K562 (cell line): ENCODE measurements around the gene PSMD14. TPM values are rescaled to one million over a fixed set of nuclear protein-coding genes. Genes with fewer than 3 reads are reported as not detected.

Experiments
- ATF3 ChIP-seq, 2 experiments: fragments of 450-650 bp in 1 of 2; sonication (generic) in 1 of 2; formaldehyde crosslinking in 1 of 2; IDR thresholded peaks in 1 of 2; conservative IDR thresholded peaks in 1 of 2; 2 replicates each; pipeline versions ENCODE4 v1.6.1 to v1.8.1; 2016 to 2023; ENCODE audit warnings: mild to moderate bottlenecking in 2 of 2, moderate library complexity in 2 of 2, inconsistent platforms in 1 of 2, missing genetic modification reagents in 1 of 2
- CCNT2 ChIP-seq: IDR thresholded peaks from 2 replicates; pipeline ENCODE4 v1.6.1; 2011; ENCODE audit warnings: borderline replicate concordance, low read depth, mild to moderate bottlenecking, moderate library complexity, mixed read lengths, low read length; ENCODE audit not compliant: insufficient read length; ENCODE audit errors: extremely low read depth
- E2F5 ChIP-seq: sonication (generic); formaldehyde crosslinking; IDR thresholded peaks from 2 replicates; pipeline ENCODE4 v1.8.0; 2022; ENCODE audit warnings: mild to moderate bottlenecking, missing genetic modification reagents
- NCOA6 ChIP-seq: fragments of 450-650 bp; IDR thresholded peaks from 2 replicates; pipeline ENCODE4 v1.6.1; 2017; ENCODE audit warnings: mild to moderate bottlenecking
- POU5F1 ChIP-seq: fragments of 150-350 bp; IDR thresholded peaks from 2 replicates; pipeline ENCODE4 v1.6.1; 2014; ENCODE audit warnings: borderline replicate concordance, low read length, low read depth, mild to moderate bottlenecking; ENCODE audit not compliant: partially characterized antibody
- RBM17 ChIP-seq: fragments of 200-400 bp; formaldehyde crosslinking; IDR thresholded peaks from 2 replicates; pipeline ENCODE4 v1.6.1; 2017; ENCODE audit warnings: low read depth, mild to moderate bottlenecking, low read length, borderline replicate concordance
- REST ChIP-seq, 2 experiments: fragments of 450-650 bp; formaldehyde crosslinking in 1 of 2; IDR thresholded peaks; 2 replicates each; pipeline versions ENCODE4 v1.4.0 to v1.6.1; 2014 to 2020; ENCODE audit warnings: mild to moderate bottlenecking in 2 of 2, borderline replicate concordance in 1 of 2, low read depth in 1 of 2
- TAF1 ChIP-seq: IDR thresholded peaks from 2 replicates; pipeline ENCODE4 v1.6.1; 2011; ENCODE audit warnings: mild to moderate bottlenecking, low read length, moderate library complexity; ENCODE audit not compliant: insufficient read depth, control insufficient read depth, severe bottlenecking; ENCODE audit errors: extremely low read depth
- TBP ChIP-seq: optimal IDR thresholded peaks from 2 replicates; pipeline ENCODE3; 2011; ENCODE audit warnings: low read depth, low read length, improper control_type of control experiment
- ZMIZ1 ChIP-seq, 2 experiments: fragments of 150-350 bp in 1 of 2; IDR thresholded peaks; 2 replicates each; pipeline ENCODE4 v1.6.1; 2012 to 2016; ENCODE audit warnings: low read depth in 2 of 2, low read length in 2 of 2, mild to moderate bottlenecking in 1 of 2, moderate library complexity in 1 of 2
- polyA plus RNA-seq, 8 experiments: library from polyadenylated mRNA; depleted of rRNA in 4 of 8; stranded (reverse) in 5 of 8; unstranded in 3 of 8; fragments of >200 nt; fragmentation: Nextera tagmentation in 2 of 8; fragmentation: Illumina TruSeq in 1 of 8; extraction: Ambion mirVana in 2 of 8; extraction: Trizol in 1 of 8; gene quantifications; 2 replicates each; pipeline versions ENCODE4 v1.2.1 to v1.2.3, GENCODE V29; 2011 to 2014; ENCODE audit warnings: inconsistent platforms in 1 of 8, missing spikeins in 1 of 8
- total RNA-seq, 7 experiments: library from RNA; depleted of rRNA in 6 of 7; stranded (reverse); fragments of >200 nt in 6 of 7; fragmentation: Illumina TruSeq in 2 of 7; extraction: Trizol in 2 of 7; gene quantifications; 2 replicates each; pipeline versions ENCODE4 v1.2.1 to v1.2.3, GENCODE V29; 2011 to 2021; ENCODE audit warnings: low replicate concordance in 1 of 7

The PSMD14 gene
- total and polyA plus RNA-seq, 9 of the 15 experiments (the other 6 are each of a cell fraction or from before 2014, with no cell fraction given) = 151 to 515 (median 228) TPM

- TF ChIP-seq ZMIZ1 (IDR thresholded peaks at IDR 0.05; ENCODE audit: low read depth in 2 of 2, low read length in 2 of 2) (peak in 1 of 2 experiments; percentile 35; a peak in 1 of 4 replicates), TAF1 (peak; percentile 97), NCOA6 (peak; percentile 99), ATF3 (IDR thresholded peaks at IDR 0.05) (peak; percentile 77), ATF3 (CRISPR knock-in tag; conservative IDR thresholded peaks at IDR 0.05) (peak; percentile 83), E2F5 (CRISPR knock-in tag) (peak; percentile 65; the same call in 1 of the 2 replicates), REST (IDR thresholded peaks at IDR 0.05; ENCODE audit: borderline replicate concordance) (0 out of 2 replicates have a peak, but pooled peaks have one; percentile 13), REST (CRISPR knock-in tag; IDR thresholded peaks at IDR 0.05; ENCODE audit: low read depth) (no peak), POU5F1 (no peak), CCNT2 (peak; percentile 9), RBM17 (no peak), TBP (peak; percentile 91)
These were observed at the start of gene PSMD14 (continued) for GRCh38 chr2:161308178-161308955.
